GM19035 (cell line): Measurements from ENCODE around the gene HS6ST1.

Experiments used
- ATAC-seq: cut with Tn5 transposase; IDR thresholded peaks from one replicate; pipeline ENCODE4 v1.9.1; 2021; ENCODE audit not compliant: unreplicated experiment

Gene HS6ST1

GRCh38 chr2:128284037-128284441 is 34.6 kb downstream of the HS6ST1 start:
- ATAC-seq, result no peak

- ATAC-seq, result no peak
These were observed 35.5 kb downstream of the HS6ST1 start for GRCh38 chr2:128282976-128283810.

GRCh38 chr2:128282246-128282975 is 36.3 kb downstream of the HS6ST1 start:
- ATAC-seq, result no peak

GRCh38 chr2:128281852-128282245 is 36.8 kb downstream of the HS6ST1 start:
- no peak for ATAC-seq

- ATAC-seq, result no peak
These were observed 37.8 kb downstream of the HS6ST1 start for GRCh38 chr2:128280901-128281321.

- ATAC-seq, result no peak
These were observed 38.4 kb downstream of the HS6ST1 start for GRCh38 chr2:128280158-128280871.

GRCh38 chr2:128279786-128280157 is 38.9 kb downstream of the HS6ST1 start:
- no peak for ATAC-seq

GRCh38 chr2:128279009-128279408 is 39.7 kb downstream of the HS6ST1 start:
- no peak for ATAC-seq

- no peak for ATAC-seq
These were observed 40.5 kb downstream of the HS6ST1 start for GRCh38 chr2:128277961-128278681.

- no peak for ATAC-seq
These were observed 41.6 kb downstream of the HS6ST1 start for GRCh38 chr2:128276878-128277675.

- no peak for ATAC-seq
These were observed 43.1 kb downstream of the HS6ST1 start for GRCh38 chr2:128275498-128276045.

- no peak for ATAC-seq
These were observed 44.5 kb downstream of the HS6ST1 start for GRCh38 chr2:128274218-128274617.

GRCh38 chr2:128273469-128274081 is 45.1 kb downstream of the HS6ST1 start:
- no peak for ATAC-seq

- ATAC-seq, result no peak
These were observed 45.8 kb downstream of the HS6ST1 start for GRCh38 chr2:128272601-128273468.

GRCh38 chr2:128271911-128272600 is 46.6 kb downstream of the HS6ST1 start:
- no peak for ATAC-seq

GRCh38 chr2:128271597-128271910 is 47.1 kb downstream of the HS6ST1 start:
- no peak for ATAC-seq

- ATAC-seq, result no peak
These were observed 47.7 kb downstream of the HS6ST1 start for GRCh38 chr2:128270672-128271596.
